CD8-positive, alpha-beta memory T cell (primary cell): Measurements from ENCODE around the gene KCTD11. TPM values are rescaled to one million over a fixed set of nuclear protein-coding genes. Genes with fewer than 3 reads are reported as not detected.

Experiments
- CTCF ChIA-PET: fragments of 350-600 bp; sonication (Branson Sonifier 250); formaldehyde crosslinking; loops from one replicate; lab custom pipeline; 2021; ENCODE audit warnings: antibody characterized with exemption; lab: Charles Lee
- POLR2A ChIA-PET: fragments of 350-600 bp; sonication (Branson Sonifier 250); formaldehyde crosslinking; loops from one replicate; lab custom pipeline; 2021; ENCODE audit warnings: antibody characterized with exemption; lab: Charles Lee
- DNase-seq, 5 donors: peaks; one replicate each; pipeline versions ENCODE4 v3.0.0 to v3.0.0-alpha.2; 2020 to 2022; ENCODE audit warnings: mixed read lengths in 1 of 5
- H3K27ac ChIP-seq: one replicate; pipeline ENCODE4 v1.7.0; 2013; ENCODE audit warnings: low read depth, mild to moderate bottlenecking, low read length, moderate library complexity
- H3K27me3 ChIP-seq: 2 replicates; pipeline ENCODE4 v1.7.0; 2013; ENCODE audit warnings: low read length, mild to moderate bottlenecking; ENCODE audit not compliant: insufficient read depth, poor library complexity, severe bottlenecking
- H3K36me3 ChIP-seq: 2 replicates; pipeline ENCODE4 v1.7.0; 2013; ENCODE audit warnings: mild to moderate bottlenecking, low read length, moderate library complexity; ENCODE audit not compliant: insufficient read depth
- H3K4me1 ChIP-seq: 2 replicates; pipeline ENCODE4 v1.7.0; 2013; ENCODE audit warnings: mild to moderate bottlenecking, low read length, moderate library complexity; ENCODE audit not compliant: insufficient read depth
- H3K4me3 ChIP-seq: 2 replicates; pipeline ENCODE4 v1.7.0; 2013; ENCODE audit warnings: mild to moderate bottlenecking, low read length
- H3K9me3 ChIP-seq: 2 replicates; pipeline ENCODE4 v1.7.0; 2013; ENCODE audit warnings: mild to moderate bottlenecking, low read length
- H3K27ac Mint-ChIP-seq, 8 donors: one replicate each; pipeline ENCODE4 v1.8.0; 2020 to 2021; ENCODE audit warnings: mixed read lengths in 8 of 8, mild to moderate bottlenecking in 6 of 8, inconsistent platforms in 3 of 8, moderate library complexity in 3 of 8
- H3K27me3 Mint-ChIP-seq, 2 donors: one replicate each; pipeline ENCODE4 v1.8.0; 2020 to 2021; ENCODE audit warnings: mixed read lengths in 2 of 2, mild to moderate bottlenecking in 1 of 2, moderate library complexity in 1 of 2
- H3K36me3 Mint-ChIP-seq, 3 donors: one replicate each; pipeline ENCODE4 v1.8.0; 2020 to 2021; ENCODE audit warnings: mixed read lengths in 3 of 3, inconsistent platforms in 1 of 3, mild to moderate bottlenecking in 1 of 3
- H3K4me1 Mint-ChIP-seq, 3 donors: one replicate each; pipeline ENCODE4 v1.8.0; 2020 to 2021; ENCODE audit warnings: mixed read lengths in 3 of 3, inconsistent platforms in 1 of 3, mild to moderate bottlenecking in 1 of 3
- H3K4me3 Mint-ChIP-seq, 7 donors: one replicate each; pipeline ENCODE4 v1.8.0; 2020 to 2021; ENCODE audit warnings: mixed read lengths in 7 of 7, mild to moderate bottlenecking in 6 of 7, moderate library complexity in 4 of 7, inconsistent platforms in 2 of 7
- H3K9me3 Mint-ChIP-seq, 5 donors: one replicate each; pipeline ENCODE4 v1.8.0; 2020 to 2022; ENCODE audit warnings: mixed read lengths in 5 of 5, mild to moderate bottlenecking in 3 of 5, moderate library complexity in 2 of 5, inconsistent platforms in 1 of 5
- polyA plus RNA-seq: library from polyadenylated mRNA; unstranded; fragments of 300-500 nt; fragmentation: Illumina TruSeq; gene quantifications from one replicate; pipeline ENCODE4 v1.2.3, GENCODE V29; 2021
- total RNA-seq, 2 experiments: library from RNA; stranded (reverse); gene quantifications; one replicate each; pipeline ENCODE4 v1.2.3, GENCODE V29; 2021

KCTD11 gene
- total and polyA plus RNA-seq, 3 experiments from 2014 or later: 1.9 to 5.1 (median 4.6) TPM

GRCh38 chr17:7311110-7311705 is 40.8 kb upstream of the KCTD11 start:
- H3K4me3 ChIP-seq: no peak overlapping the region
- H3K9me3 ChIP-seq: no peaks in the 10 kb centered on the region
- H3K27ac ChIP-seq: no peak overlapping the region
- peaks cover 63 to 75% (median 66%) of the 10 kb centered on the region in 3 donors for H3K4me1 Mint-ChIP-seq
- H3K36me3 Mint-ChIP-seq: peaks cover 13 to 84% (median 14%) of the 10 kb centered on the region in 3 donors
- ChIA-PET POLR2A (interaction anchor here (0.7 to 1.5 kb wide), 2 partner anchors 19 to 35 kb away, joined by 4 to 5 read pairs; no protein-coding TSS in a partner anchor), CTCF (interaction anchor here (1.0 kb wide), 1 partner anchor 30 kb away, joined by 3 read pairs; the partner anchor contains the start of gene SLC2A4)
- peaks cover 62% of the 10 kb centered on the region for H3K4me1 ChIP-seq
- H3K36me3 ChIP-seq: peaks cover 46% of the 10 kb centered on the region
- peak overlapping the region in 6 of 7 donors; percentile 16 to 94 (median 38) for H3K4me3 Mint-ChIP-seq
- H3K27ac Mint-ChIP-seq: peak overlapping the region; percentile 68 to 99 (median 99)
- H3K27me3 ChIP-seq: no peaks in the 10 kb centered on the region
- peaks cover 0 to 13% of the 10 kb centered on the region in 2 donors for H3K27me3 Mint-ChIP-seq
- peaks cover 0 to 1% (median 0%) of the 10 kb centered on the region in 5 donors for H3K9me3 Mint-ChIP-seq
- no peak for DNase-seq

GRCh38 chr17:7312432-7313087 is 39.4 kb upstream of the KCTD11 start:
- Mint-ChIP-seq H3K27me3 (peaks cover 0 to 13% of the 10 kb centered on the region in 2 donors), H3K27ac (peak overlapping the region in 7 of 8 donors; percentile 72 to 93 (median 92)), H3K36me3 (peaks cover 13 to 84% (median 16%) of the 10 kb centered on the region in 3 donors), H3K9me3 (no peaks in the 10 kb centered on the region), H3K4me1 (peaks cover 58 to 72% (median 64%) of the 10 kb centered on the region in 3 donors), H3K4me3 (peak overlapping the region in 6 of 7 donors; percentile 72 to 93 (median 80))
- Histone ChIP-seq H3K9me3 (no peaks in the 10 kb centered on the region), H3K4me3 (no peak overlapping the region), H3K27ac (no peak overlapping the region), H3K4me1 (peaks cover 58% of the 10 kb centered on the region), H3K36me3 (peaks cover 46% of the 10 kb centered on the region), H3K27me3 (no peaks in the 10 kb centered on the region)
- POLR2A ChIA-PET: interaction anchor here (1.3 to 1.5 kb wide), 2 partner anchors 18 to 123 kb away, joined by 3 to 4 read pairs; partner anchors contain the start of gene TMEM102
- CTCF ChIA-PET: interaction anchor here (1.0 to 1.9 kb wide), 4 partner anchors 12 to 124 kb away, joined by 3 to 8 read pairs (median 4); partner anchors contain the start of gene SLC2A4
- DNase-seq: no peak

GRCh38 chr17:7313088-7313889 is 38.7 kb upstream of the KCTD11 start:
- Histone ChIP-seq H3K27me3 (no peaks in the 10 kb centered on the region), H3K36me3 (peaks cover 46% of the 10 kb centered on the region), H3K4me3 (no peak overlapping the region), H3K27ac (no peak overlapping the region), H3K9me3 (no peaks in the 10 kb centered on the region), H3K4me1 (peaks cover 58% of the 10 kb centered on the region)
- Mint-ChIP-seq H3K27ac (peak overlapping the region; percentile 87 to 95 (median 92)), H3K27me3 (peaks cover 0 to 13% of the 10 kb centered on the region in 2 donors), H3K4me3 (peak overlapping the region; percentile 72 to 93 (median 79)), H3K9me3 (no peaks in the 10 kb centered on the region), H3K4me1 (peaks cover 58 to 72% (median 64%) of the 10 kb centered on the region in 3 donors), H3K36me3 (peaks cover 13 to 90% (median 20%) of the 10 kb centered on the region in 3 donors)
- ChIA-PET POLR2A (interaction anchor here (0.6 to 3.8 kb wide), 4 partner anchors 16 to 122 kb away, joined by 3 to 17 read pairs (median 4); partner anchors contain the start of genes ACAP1, NEURL4 and TMEM102), CTCF (interaction anchor here (1.2 to 1.9 kb wide), 7 partner anchors 11 to 202 kb away, joined by 3 to 8 read pairs (median 3); partner anchors contain the start of gene NEURL4)
- DNase-seq: peak in 1 of 5 donors; percentile 19

- Histone ChIP-seq H3K4me3 (peak overlapping the region; percentile 66), H3K9me3 (no peaks in the 10 kb centered on the region), H3K36me3 (peaks cover 46% of the 10 kb centered on the region), H3K27me3 (no peaks in the 10 kb centered on the region), H3K27ac (peak overlapping the region; percentile 76), H3K4me1 (peaks cover 57% of the 10 kb centered on the region)
- ChIA-PET CTCF (interaction anchor here (0.7 to 1.9 kb wide), 8 partner anchors 10 to 268 kb away, joined by 3 to 8 read pairs (median 4); partner anchors contain the start of gene NEURL4), POLR2A (interaction anchor here (0.6 to 3.8 kb wide), 6 partner anchors 15 to 121 kb away, joined by 3 to 17 read pairs (median 4); partner anchors contain the start of genes ACAP1, NEURL4 and TMEM102)
- Mint-ChIP-seq H3K4me3 (peak overlapping the region; percentile 75 to 93 (median 79)), H3K4me1 (peaks cover 52 to 66% (median 57%) of the 10 kb centered on the region in 3 donors), H3K27ac (peak overlapping the region; percentile 87 to 95 (median 92)), H3K27me3 (peaks cover 0 to 8% of the 10 kb centered on the region in 2 donors), H3K36me3 (peaks cover 13 to 90% (median 20%) of the 10 kb centered on the region in 3 donors), H3K9me3 (no peaks in the 10 kb centered on the region)
- DNase-seq: no peak
Observed at GRCh38 chr17:7313890-7314718, 37.9 kb upstream of the KCTD11 start.

- peak within 1 kb of the TSS; percentile 66 for H3K4me3 ChIP-seq
- H3K9me3 Mint-ChIP-seq: no peaks in the 10 kb centered on the region
- peak within 1 kb of the TSS; percentile 92 to 97 (median 94) for H3K27ac Mint-ChIP-seq
- H3K27me3 Mint-ChIP-seq: peaks cover 0 to 8% of the 10 kb centered on the region in 2 donors
- peak within 1 kb of the TSS; percentile 76 for H3K27ac ChIP-seq
- H3K4me1 Mint-ChIP-seq: peaks cover 44 to 58% (median 48%) of the 10 kb centered on the region in 3 donors
- DNase-seq: peak; percentile 88 to 94 (median 90)
- H3K9me3 ChIP-seq: no peaks in the 10 kb centered on the region
- H3K4me1 ChIP-seq: peaks cover 49% of the 10 kb centered on the region
- H3K36me3 Mint-ChIP-seq: peaks cover 13 to 83% (median 17%) of the 10 kb centered on the region in 3 donors
- peaks cover 40% of the 10 kb centered on the region for H3K36me3 ChIP-seq
- ChIA-PET CTCF (interaction anchor here (0.7 to 1.9 kb wide), 6 partner anchors 10 to 269 kb away, joined by 3 to 8 read pairs (median 4); no protein-coding TSS in a partner anchor), POLR2A (interaction anchor here (0.7 to 3.8 kb wide), 5 partner anchors 12 to 165 kb away, joined by 3 to 17 read pairs (median 4); partner anchors contain the start of genes ACAP1 and ZBTB4)
- peak within 1 kb of the TSS; percentile 87 to 96 (median 92) for H3K4me3 Mint-ChIP-seq
- no peaks in the 10 kb centered on the region for H3K27me3 ChIP-seq
Observed at GRCh38 chr17:7314719-7315569, 37.0 kb upstream of the KCTD11 start, which contains the start of gene GPS2. Gene GPS2 (minus strand): TSS chr17:7315360. CDS start chr17:7315052, 308 bp downstream.
